Muscle of back (tissue), 11 donors: ENCODE data around the gene USP34. TPM values are rescaled to one million over a fixed set of nuclear protein-coding genes. Genes with fewer than 3 reads are reported as not detected.

ENCODE experiments used
- DNase-seq, 3 donors: peaks; one replicate each; pipeline versions ENCODE4 v3.0.0 to v3.0.0-alpha.2; 2013
- polyA plus RNA-seq, 10 donors: library from polyadenylated mRNA; unstranded; fragments of 120-200 nt; gene quantifications; one replicate each; pipeline ENCODE4 v1.2.1, GENCODE V29; 2013; ENCODE audit not compliant: insufficient read length in 10 of 10

The USP34 gene
- polyA plus RNA-seq, 10 donors: 63.1 to 109 (median 84.1) TPM

- DNase-seq: no peak
These were observed 93.8 kb downstream of the USP34 start for GRCh38 chr2:61377046-61377445.

- no peak for DNase-seq
These were observed 94.7 kb downstream of the USP34 start for GRCh38 chr2:61376211-61376610.

- no peak for DNase-seq
These were observed 99.9 kb downstream of the USP34 start for GRCh38 chr2:61371027-61371426.

GRCh38 chr2:61368687-61369665 lies 101.9 kb downstream of the USP34 start:
- DNase-seq: no peak

- DNase-seq: no peak
These were observed 103.7 kb downstream of the USP34 start for GRCh38 chr2:61367177-61367576.

GRCh38 chr2:61363580-61363979 lies 107.3 kb downstream of the USP34 start:
- DNase-seq: no peak

GRCh38 chr2:61362873-61363272 lies 108.0 kb downstream of the USP34 start:
- DNase-seq: no peak

GRCh38 chr2:61361068-61361467 lies 109.8 kb downstream of the USP34 start:
- DNase-seq: no peak

- no peak for DNase-seq
These were observed 111.8 kb downstream of the USP34 start for GRCh38 chr2:61359058-61359457.

GRCh38 chr2:61357681-61358080 lies 113.2 kb downstream of the USP34 start:
- no peak for DNase-seq

- DNase-seq: peak in 2 of 3 donors; percentile 3 to 19
These were observed 113.9 kb downstream of the USP34 start for GRCh38 chr2:61356958-61357350.

- DNase-seq: no peak
These were observed 114.5 kb downstream of the USP34 start for GRCh38 chr2:61356261-61356957.

- no peak for DNase-seq
These were observed 116.2 kb downstream of the USP34 start for GRCh38 chr2:61354543-61355197.

GRCh38 chr2:61353909-61354308 lies 117.0 kb downstream of the USP34 start:
- no peak for DNase-seq

- no peak for DNase-seq
These were observed 120.1 kb downstream of the USP34 start for GRCh38 chr2:61350777-61351176.

GRCh38 chr2:61343141-61343540 lies 127.7 kb downstream of the USP34 start:
- DNase-seq: no peak

- DNase-seq: no peak
These were observed 130.6 kb downstream of the USP34 start for GRCh38 chr2:61340242-61340641.

GRCh38 chr2:61338447-61338846 lies 132.4 kb downstream of the USP34 start:
- DNase-seq: no peak

- DNase-seq: no peak
These were observed 135.7 kb downstream of the USP34 start for GRCh38 chr2:61335187-61335586.

- no peak for DNase-seq
These were observed 136.4 kb downstream of the USP34 start for GRCh38 chr2:61334466-61334865.

GRCh38 chr2:61328707-61329251 lies 142.1 kb downstream of the USP34 start:
- no peak for DNase-seq

GRCh38 chr2:61327173-61327572 lies 143.7 kb downstream of the USP34 start:
- no peak for DNase-seq
